Medulla oblongata (tissue), 1 donor: ENCODE results near the gene TUBG1.
A peak's percentile ranks its signal among the peaks of the same experiment; 100 is the strongest.

Experiments
- DNase-seq: peaks from one replicate; pipeline ENCODE4 v3.0.0-alpha.2; 2015; ENCODE audit errors: extremely low spot score

The TUBG1 gene

GRCh38 chr17:42609182-42609813, at the start of gene TUBG1, which contains the start of gene RETREG3:
Gene TUBG1 (plus strand): TSS chr17:42609683. CDS start chr17:42609738, 55 bp downstream.
Gene RETREG3 (minus strand): TSS chr17:42609374. CDS start chr17:42609324, 50 bp downstream.
- peak; percentile 100 for DNase-seq

DNA sequence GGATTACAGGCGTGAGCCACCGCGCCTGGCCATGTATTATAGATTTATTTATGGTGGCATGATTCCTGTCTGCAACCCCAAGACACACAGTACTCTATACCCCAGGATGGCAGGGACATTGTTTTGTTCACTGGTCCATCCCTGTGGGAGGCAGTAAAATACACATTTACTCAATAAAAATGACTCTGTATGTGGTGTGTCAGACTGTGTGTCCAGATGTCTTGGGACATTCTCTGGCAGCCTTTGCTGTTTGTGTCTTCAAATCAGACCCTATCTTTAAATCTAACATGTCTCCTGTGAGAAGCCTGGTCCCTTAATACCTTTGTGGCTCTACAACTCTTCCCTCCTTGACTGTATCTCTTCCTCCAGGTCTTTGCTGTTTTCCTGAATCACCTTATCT, 49.2 kb upstream of the TUBG1 start:
- no peak for DNase-seq

DNA sequence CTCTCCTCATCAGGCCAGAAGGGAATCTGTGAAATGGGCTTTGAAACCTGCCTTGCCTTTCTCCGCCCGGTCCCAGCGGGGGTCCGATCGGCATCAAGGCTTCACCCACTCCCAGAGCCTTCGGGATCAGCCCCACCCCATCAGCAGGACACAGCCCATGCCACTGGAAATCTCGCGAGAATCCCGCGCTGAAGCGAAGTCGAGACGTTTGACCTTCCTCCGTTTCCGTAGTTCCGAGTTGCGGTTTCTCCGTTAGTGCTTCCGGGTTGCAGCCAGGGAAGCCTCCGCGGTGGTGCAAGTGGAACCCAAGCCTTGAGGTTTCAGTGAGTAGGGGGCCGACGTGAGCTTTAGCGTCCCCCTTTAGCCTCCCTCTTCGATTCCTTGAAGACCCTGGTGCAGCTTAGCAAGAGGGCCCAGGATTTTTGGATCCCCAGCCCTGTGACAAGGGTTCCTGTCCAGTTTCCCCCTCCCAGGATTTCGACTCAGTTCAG, 47.5 kb upstream of the TUBG1 start, which contains the start of gene COASY:
Gene COASY (plus strand): TSS at position 252 of the 491 bp plus-strand sequence. CDS start 475 bp downstream, outside the sequence.
- DNase-seq = peak; percentile 98

DNA sequence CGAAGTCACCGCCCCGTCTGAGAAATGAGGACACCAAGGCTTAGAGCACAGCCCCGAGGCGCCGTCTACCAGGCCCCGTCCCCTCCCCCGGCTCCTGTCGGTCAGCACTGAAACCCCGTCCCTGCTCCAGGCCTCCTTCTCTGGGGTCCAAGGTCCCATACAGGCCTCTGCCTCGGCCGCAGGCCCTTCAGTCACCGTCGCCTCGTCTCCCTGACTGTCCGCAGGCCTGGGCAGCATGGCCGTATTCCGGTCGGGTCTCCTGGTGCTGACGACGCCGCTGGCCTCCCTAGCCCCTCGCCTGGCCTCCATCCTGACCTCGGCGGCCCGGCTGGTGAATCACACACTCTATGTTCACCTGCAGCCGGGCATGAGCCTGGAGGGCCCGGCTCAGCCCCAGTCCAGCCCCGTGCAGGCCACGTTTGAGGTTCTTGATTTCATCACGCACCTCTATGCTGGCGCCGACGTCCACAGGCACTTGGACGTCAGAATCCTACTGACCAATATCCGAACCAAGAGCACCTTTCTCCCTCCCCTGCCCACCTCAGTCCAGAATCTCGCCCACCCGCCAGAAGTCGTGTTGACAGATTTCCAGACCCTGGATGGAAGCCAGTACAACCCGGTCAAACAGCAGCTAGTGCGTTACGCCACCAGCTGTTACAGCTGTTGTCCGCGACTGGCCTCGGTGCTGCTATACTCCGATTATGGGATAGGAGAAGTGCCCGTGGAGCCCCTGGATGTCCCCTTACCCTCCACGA, 46.9 kb upstream of the TUBG1 start:
- DNase-seq = no peak

DNA sequence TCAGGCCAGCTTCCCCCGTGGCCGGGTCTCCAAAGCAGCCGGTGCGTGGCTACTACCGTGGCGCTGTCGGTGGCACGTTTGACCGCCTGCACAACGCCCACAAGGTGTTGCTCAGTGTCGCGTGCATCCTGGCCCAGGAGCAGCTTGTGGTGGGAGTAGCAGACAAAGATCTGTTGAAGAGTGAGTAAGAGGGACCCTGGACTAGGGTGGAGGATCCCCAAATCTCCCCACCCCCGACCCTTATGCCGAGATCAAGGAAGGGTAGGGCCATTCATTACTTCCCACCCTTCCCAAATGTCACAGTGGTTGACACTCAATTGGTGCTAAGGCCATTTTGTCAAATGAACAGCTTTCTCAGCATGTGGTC, 46.4 kb upstream of the TUBG1 start:
- DNase-seq = no peak

- DNase-seq = no peak
Measured at GRCh38 chr17:42563543-42563942, 45.9 kb upstream of the TUBG1 start.

DNA sequence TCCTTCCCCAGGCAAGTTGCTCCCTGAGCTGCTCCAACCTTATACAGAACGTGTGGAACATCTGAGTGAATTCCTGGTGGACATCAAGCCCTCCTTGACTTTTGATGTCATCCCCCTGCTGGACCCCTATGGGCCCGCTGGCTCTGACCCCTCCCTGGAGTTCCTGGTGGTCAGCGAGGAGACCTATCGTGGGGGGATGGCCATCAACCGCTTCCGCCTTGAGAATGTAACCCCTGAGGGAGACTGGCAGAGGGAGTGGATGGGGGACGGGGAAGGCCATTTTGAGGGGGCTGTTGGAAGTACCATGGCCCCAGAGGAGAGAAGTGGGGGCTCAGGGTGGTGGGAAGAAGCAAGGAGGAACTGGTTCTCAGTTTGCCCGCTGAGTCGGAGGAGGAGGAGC, 45.5 kb upstream of the TUBG1 start:
- DNase-seq = no peak

DNA sequence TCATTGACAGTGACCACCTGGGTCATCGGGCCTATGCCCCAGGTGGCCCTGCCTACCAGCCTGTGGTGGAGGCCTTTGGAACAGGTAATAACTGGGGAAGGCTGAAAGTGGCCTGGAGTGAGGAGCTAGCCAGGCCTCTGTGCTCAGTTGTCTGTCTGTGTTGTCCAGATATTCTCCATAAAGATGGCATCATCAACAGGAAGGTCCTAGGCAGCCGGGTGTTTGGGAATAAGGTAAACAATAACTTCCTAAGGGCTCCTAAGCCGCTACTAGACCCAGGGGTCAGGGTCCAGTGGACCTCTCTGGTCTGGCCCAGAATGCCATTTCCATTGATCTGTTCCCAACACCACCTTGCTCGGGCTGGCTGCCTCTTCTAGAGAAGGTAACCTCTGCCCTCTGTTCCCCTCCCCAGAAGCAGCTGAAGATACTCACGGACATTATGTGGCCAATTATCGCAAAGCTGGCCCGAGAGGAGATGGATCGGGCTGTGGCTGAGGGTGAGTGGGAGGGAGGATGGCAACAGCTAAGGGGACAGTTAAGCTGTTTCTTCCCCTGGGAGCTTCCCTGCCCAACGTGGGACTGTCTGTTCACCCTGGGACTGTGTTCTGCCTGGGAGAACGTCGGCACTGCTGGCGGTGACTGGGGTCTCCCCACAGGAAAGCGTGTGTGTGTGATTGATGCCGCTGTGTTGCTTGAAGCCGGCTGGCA, 44.5 kb upstream of the TUBG1 start:
- no peak for DNase-seq

DNA sequence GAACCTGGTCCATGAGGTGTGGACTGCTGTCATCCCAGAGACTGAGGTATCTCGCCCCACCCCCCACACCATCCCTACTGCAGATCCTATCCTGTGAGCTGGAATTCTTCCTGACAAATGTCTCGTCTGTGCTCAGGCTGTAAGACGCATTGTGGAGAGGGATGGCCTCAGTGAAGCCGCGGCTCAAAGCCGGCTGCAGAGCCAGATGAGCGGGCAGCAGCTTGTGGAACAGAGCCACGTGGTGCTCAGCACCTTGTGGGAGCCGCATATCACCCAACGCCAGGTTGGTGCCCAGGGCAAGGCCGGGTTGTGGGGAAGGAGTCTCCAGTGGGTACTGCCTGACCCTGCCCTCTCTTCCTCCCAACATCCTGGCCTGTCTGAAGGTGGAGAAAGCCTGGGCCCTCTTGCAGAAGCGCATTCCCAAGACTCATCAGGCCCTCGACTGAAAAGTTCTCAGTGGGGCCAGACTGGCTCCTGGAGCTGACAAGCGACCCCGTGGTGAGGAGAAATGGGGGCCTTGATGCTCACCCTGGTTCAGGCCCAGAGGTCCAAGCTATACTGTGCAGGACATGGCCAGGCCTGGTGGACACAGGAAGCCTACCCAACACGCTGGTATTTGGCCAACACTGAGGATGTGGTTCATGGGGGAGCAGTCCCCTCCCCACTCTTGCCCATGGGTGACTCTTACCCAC, 43.8 kb upstream of the TUBG1 start:
- DNase-seq = no peak

DNA sequence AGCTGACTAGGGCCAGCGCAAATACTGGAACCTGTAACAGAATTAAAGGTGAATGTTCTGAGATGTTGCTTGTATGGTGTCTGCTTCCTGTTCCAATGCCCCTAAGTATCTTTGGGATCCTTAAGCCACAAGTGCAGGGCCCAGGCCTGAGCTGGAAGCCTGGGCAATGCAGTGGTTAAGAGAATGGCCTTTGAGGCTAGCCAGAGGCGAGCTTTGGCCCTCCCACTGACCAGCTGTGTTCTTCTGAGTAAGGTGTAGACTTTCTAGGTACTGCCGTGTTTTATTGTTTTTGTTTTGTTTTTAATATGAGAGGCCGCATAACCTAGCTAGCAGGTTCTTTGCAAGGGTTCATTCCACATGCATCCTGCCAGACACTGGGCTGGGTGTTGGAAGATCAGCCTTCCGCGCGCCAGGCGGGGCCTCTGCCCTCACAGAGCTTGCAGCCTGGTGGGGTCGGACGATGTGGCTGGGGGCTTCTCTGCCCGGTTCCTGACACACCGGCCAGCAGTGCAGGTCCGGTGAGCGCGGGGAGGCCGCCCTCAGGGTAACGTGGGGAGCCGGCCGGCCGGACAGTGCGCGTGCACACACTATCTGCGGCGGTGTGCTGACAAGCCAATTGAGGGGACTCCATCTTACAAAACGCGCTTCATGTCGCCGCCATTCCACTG, 43.1 kb upstream of the TUBG1 start:
- DNase-seq = no peak

- DNase-seq = peak; percentile 93
Measured at GRCh38 chr17:42566883-42567573, 42.5 kb upstream of the TUBG1 start, which contains the start of gene MLX. Gene MLX (plus strand): TSS chr17:42567100. CDS start chr17:42567125, 25 bp downstream.

DNA sequence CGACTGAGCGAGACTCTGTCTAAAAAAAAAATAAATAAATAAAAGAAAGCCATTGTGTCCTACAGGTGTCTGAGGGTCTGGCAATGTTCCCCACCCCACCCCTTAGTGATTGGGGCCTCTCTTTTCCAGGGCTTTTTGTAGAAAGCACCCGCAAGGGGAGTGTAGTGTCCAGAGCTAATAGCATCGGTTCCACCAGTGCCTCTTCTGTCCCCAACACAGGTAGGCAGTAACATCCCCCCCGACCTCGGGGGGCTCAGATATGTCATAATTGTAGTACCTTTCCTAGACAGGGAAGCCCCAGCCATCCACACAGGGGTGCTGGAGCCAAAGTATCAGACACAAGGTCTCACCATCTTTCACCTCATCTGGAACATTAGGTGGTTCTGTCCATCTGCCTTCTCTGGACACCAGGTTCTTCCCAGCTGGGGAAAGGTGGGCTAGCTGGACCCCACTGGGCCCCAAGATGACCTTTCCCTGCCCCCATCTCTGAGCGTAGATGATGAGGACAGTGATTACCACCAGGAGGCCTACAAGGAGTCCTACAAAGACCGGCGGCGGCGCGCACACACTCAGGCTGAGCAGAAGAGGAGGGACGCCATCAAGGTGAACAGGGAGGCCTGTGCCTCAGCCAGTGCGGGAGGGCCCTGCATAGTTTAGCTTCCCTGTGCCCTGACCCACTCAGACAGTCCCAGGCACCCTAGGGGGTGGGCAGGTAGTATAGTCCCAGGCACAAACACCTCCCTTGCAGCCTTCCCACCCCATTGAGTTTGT, 41.0 kb upstream of the TUBG1 start:
- no peak for DNase-seq

- DNase-seq = no peak
Measured at GRCh38 chr17:42571435-42572225, 37.9 kb upstream of the TUBG1 start.

- DNase-seq = no peak
Measured at GRCh38 chr17:42573095-42573494, 36.4 kb upstream of the TUBG1 start.

GRCh38 chr17:42574463-42574862, 35.0 kb upstream of the TUBG1 start:
- DNase-seq = no peak

GRCh38 chr17:42577140-42577531, 32.3 kb upstream of the TUBG1 start:
- no peak for DNase-seq

DNA sequence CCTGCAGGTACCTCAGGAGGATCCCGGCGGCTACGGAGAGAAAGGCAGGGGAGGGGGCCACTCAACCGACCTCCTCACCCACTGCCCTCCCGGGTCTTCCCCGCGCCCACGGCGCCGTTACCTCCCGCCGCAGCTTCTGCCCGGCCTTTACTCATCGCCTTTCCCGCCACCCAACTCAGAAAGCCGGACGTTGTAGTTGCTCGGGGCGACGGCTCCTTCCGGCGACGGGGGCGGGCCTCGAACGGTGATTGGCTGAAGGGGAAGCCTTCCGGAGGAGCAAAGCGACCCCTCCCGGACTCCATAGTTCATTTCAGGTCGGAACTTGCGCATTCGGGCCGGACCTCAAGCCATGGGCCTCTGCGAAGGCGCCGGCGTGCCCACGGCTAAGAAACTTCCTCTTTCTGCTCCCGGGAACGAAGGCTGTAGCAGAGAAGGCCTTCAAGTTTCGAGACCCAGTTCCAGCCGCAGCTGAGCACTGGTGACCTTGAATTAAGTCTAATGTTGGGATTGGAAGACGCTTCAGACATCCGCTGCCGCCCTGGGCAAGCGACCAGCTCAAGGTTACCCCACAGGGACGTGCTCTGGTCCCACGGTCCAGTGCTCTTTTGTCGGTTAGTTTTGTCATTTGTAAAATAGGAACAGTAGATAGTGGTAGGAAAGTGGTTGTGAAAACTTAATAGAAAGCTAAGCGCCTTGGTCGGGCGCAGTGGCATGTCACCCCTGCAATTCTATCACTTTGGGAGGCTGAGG, 31.8 kb upstream of the TUBG1 start, which contains the start of gene PSMC3IP:
Gene PSMC3IP (minus strand): TSS at position 198 of the 750 bp plus-strand sequence. CDS start 43 bp downstream, at position 155.
- DNase-seq = peak; percentile 96

DNA sequence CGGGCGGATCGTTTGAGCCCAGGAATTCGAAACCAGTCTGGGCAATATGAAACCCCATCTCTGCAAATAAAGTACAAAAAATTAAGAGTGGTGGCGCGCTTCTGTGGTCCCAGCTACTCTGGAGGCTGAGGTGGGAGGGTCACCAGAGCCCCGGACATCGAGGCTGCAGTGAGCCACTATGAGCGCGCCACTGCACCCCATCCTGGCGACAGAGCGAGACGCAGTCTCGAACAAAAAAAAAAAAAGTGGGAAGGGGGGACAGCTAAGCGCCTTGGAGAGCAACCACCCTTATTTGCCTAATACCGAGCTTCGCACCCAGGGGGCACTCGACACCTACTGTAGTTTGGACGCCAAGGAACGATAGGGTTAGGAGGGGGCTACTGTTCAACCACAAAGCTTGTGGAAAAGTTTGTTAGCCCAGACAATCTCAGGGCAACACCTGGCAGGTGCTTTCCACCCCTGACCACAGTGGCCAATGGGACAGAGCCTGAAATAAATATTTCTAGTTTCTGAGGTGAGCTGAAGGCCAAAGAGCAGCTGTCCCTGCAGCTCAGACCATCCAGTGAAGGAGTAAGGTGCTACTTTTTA, 31.1 kb upstream of the TUBG1 start:
- DNase-seq = peak; percentile 79
